HG02852 (cell line): ENCODE measurements around the gene PRRX2.
"Not testable (repeated sequence)": the region's sequence is repeated elsewhere in the genome, so short reads cannot be mapped to it uniquely, and the experiment has no call there.

Experiments
- ATAC-seq: cut with Tn5 transposase; IDR thresholded peaks from one replicate; pipeline ENCODE4 v1.9.1; 2021; ENCODE audit warnings: mild to moderate bottlenecking, moderate library complexity; ENCODE audit not compliant: unreplicated experiment

Gene PRRX2

DNA sequence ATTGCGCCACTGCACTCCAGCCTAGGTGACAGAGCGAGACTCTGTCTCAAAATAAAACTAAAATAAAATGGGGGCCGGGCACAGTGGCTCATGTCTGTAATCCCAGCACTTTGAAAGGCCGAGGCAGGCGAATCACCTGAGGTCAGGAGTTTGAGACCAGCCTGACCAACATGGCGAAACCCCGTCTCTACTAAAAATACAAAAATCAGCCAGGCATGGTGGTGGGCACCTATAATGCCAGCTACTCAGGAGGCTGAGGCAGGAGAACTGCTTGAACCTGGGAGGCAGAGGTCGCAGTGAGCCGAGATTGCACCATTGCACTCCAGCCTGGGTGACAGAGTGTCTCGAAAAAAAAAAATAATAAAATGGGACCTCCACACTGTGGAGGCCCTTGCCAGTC is 29.1 kb upstream of the PRRX2 start:
- not testable (repeated sequence) for ATAC-seq

DNA sequence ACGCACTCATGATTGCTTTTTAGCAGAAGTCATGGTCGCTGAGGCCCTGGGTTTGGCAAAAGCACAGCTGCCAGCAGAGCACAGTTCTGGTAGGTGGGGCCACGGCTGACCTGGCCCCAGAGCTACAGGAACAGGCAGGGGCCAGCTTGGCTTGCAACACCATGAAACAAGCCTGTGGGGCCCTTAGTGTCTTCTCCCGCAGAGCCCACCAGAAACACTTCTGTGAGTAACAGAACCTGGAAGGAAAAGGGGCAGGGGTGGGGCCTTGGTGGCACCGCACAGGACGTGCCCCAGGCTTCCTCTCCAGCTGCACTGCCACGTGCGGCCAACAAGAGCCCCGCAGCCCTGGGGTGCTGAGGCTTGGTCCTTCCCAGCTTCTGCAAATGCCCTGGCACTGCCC is 28.3 kb upstream of the PRRX2 start:
- ATAC-seq, result no peak

DNA sequence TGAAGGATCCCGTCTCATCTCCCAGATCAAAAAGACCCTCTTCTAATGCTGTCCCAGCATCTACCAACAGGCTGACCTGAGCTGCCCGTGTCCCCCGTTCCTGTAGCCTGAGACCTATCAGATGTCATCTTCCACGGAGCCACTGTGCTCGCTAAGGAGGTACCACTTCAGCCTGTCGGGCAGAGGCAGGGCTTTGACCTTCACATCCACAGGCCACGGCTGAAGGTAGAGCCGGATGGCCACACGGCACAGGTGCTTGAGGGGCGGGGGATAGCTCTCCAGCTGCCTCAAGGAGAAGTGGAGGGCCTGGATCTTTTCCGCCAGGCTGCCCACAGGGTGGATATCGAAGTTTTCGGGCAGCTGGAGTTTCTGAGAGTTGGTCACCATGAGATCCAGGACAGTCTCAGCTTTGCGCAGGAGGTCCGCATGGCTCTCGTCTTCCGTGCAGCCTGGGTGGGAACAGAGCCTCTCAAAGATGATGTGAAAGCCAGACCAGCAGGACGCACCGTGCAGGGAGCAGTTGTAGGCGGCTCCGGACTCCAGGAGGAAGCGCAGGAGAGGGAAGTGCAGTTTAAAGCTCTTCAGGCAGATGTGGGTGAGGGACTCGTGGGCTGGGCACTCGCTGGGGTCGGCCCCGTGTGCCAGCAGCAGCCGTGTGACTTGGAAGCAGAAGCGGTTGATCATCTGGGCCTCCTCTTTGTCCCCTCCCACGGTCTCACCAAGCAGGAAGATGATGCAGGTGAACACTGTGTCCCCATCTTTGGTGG is 27.6 kb upstream of the PRRX2 start:
- no peak for ATAC-seq

DNA sequence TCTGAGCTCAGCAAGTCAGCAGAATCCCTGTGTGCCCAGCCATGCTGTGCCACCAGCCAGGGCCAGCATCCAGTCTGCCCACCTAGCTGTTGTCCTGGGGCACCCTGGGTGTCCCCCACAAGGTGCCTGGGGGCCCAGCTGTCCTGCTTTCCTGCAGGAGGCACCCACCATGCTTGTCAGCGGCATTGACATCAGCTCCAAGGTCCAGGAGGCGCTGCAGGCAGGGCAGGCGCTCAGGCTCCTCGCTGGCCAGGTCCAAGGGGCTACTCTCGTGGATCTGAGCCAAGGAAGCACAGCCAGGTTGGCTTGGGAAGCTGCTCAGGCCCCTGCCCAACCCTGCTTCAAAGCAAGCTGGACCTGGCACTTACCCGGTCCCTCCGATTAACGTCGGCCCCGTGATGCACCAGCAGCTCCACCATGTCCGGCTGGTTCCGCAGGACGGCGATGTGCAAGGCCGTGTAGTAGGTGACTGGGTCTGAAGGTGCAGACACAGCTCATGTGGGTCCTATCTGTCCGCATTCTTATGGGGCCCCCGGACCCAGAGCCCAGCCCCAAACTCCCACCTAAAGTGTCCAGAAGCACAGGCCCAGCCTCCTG is 26.3 kb upstream of the PRRX2 start:
- no peak for ATAC-seq

DNA sequence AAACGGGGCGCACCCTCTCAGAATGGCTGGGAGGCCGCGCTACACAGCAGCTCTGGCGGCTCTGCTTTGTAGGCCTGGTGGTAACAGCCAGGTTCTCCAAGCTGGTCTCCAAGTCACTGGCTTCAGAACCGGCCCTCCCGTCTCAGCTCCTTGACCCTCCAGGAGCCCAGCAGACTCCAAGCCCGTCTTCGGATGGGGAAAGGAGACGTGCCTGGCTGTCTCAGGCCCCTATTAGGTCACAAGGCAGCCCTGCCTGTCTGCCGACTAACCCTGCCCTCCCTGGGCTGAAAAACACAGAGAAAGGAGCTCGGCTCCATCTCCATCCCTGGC is 25.7 kb upstream of the PRRX2 start:
- no peak for ATAC-seq

- ATAC-seq, result no peak
Measured at GRCh38 chr9:129640086-129640870, 25.2 kb upstream of the PRRX2 start.

GRCh38 chr9:129640871-129641749 is 24.3 kb upstream of the PRRX2 start:
- peak; percentile 9 for ATAC-seq

DNA sequence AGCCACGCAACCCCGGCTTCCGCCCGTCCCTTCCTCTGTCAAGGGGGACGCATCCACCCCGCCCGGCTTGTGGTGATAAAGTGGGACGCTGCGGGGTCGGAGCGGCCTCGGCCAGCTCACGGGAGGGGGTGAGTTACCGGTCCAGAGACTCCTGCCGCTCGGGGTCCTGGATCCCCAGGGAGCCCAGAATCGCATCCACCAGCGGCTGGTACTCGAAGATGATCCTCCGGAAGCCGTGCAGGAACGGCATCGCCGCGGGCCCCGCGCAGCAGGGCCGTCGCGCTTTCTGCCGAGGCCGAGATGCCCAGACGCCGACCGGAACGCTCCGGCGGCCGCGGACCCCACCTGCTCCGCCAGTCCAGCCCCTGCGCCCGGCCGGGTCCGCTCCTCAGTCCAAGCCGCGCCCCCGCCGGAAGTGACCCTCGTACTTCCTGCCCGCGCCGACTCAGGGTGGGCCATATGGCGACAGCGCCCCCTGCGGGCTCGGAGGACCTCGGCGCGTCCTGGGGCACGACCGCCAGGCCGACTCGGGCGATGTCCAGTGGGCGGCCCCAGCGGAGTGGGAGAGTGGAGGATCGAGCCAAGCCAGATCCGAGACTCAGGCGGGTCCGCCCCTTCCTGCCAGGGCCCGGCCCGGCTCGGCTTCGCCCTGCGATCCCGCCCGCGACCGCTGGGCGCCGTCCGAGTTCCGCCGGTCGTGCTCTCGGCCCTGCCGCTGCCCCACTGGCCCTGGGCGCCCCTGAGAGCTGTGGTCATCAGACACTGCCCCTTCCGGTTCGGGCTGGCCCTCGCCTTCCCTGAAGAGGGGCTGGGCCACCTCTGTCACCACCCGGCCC is 23.5 kb upstream of the PRRX2 start, which contains the start of gene ASB6:
Gene ASB6, minus strand, starts transcription at position 402 of the 836 bp plus-strand sequence. Its CDS starts 152 bp downstream, at position 250.
- ATAC-seq, result peak; percentile 84

DNA sequence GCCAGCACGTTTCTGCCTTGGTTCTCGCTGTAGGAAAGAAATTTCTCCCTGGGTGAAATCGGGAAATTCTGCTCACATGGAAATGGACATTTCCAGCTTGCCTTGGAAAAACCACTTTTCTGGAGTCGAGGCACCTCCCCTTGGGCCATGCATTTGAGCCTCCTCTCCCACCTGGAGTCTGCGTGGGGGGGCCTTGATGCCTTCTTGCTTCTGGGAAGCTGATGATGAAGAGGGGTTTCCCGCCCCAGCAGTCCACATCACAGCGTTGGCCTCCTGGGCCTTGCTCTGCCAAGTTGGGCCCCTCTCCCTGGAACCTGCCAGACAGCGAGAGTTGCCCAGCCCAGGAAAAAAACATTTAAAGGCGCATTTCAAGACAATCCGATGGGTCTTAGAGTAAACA is 21.7 kb upstream of the PRRX2 start:
- no peak for ATAC-seq

DNA sequence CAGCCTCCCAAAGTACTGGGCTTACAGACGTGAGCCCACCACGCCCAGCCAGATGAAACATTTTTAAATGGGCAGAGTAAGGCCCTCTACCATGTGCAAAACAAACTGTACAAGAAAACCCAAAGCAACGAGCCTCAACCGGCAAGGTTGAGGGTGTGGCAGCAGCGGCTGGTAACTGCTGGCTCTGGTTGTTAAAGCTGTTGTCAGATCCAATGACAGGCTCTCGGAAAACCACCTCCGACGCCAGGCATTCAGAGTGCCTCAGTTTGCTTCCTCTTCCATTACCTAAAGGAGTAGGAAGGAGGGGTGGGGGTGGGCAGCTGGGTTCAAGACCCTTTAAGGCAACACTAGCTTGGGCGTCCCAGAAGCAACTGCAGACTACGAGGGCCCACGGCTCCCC is 21.1 kb upstream of the PRRX2 start:
- ATAC-seq, result no peak

DNA sequence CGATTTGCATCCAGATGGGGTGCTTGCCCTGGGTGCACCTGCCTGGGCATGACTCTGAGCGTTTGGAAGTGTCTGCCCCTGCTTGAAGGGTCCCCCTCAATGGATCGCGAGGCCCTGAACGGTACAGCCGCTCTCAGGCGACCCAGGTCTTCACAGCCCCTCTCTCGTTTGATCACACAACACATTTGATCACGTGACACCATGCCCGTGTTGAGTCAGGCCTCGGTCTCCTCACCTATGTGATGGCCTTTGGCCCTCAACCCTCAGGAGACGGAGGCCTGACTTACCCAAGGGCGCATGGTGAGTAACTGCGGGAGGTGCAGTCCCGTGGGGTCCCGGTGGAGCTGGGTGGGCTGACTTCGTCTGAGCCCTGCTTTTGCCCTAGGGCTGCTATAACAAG is 20.5 kb upstream of the PRRX2 start:
- ATAC-seq, result no peak

GRCh38 chr9:129646252-129646651 is 19.2 kb upstream of the PRRX2 start:
- ATAC-seq, result no peak

- ATAC-seq, result no peak
Measured at GRCh38 chr9:129646654-129647053, 18.8 kb upstream of the PRRX2 start.

- no peak for ATAC-seq
Measured at GRCh38 chr9:129647635-129648034, 17.8 kb upstream of the PRRX2 start.

GRCh38 chr9:129648092-129648763 is 17.2 kb upstream of the PRRX2 start:
- ATAC-seq, result no peak

DNA sequence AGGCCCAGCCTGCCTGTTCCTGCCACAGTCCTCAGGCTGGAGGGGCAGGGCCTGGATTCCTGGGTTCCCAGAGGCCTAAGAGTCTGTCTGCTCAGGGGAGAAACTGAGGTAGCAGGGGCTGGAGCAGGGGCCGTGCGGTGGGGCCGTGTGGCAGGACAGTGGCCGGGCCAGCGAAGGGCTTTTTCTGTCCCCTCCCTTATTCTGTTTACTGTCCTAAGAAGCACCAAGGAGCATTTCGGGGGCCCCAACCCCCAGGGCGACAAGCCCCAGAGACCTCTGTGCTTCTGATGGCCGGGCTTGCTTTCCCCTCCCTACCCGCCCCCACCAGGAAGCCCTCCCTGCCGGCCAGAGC is 16.7 kb upstream of the PRRX2 start:
- ATAC-seq, result no peak

GRCh38 chr9:129649726-129650679 is 15.4 kb upstream of the PRRX2 start:
- ATAC-seq, result no peak

DNA sequence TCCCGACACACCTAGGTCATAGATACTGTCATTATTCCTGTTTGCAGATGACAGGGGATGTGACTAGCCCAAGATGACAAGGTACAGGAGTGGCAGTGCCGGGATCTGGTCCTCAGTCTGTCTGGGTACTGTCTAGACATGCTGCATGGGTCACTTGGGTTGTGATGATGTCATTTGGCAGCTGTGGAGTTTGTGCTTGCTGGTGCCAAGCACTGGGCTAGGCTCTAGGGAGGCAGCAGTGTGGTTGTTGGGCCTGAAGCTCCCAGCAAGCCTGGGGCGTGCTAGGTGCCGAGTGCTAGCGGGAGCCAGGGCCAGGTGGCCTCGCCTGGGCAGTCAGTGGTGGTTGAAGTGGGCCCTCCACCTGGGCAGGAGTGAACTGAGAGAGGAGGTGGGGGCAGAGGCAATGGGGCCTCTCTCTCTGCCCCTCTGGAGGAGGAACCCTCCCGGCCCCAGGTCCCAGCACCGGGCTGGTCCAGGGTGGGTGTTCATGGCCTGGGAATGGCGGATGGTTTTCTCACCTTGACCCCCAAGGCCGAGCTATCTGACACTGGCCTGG is 14.7 kb upstream of the PRRX2 start:
- no peak for ATAC-seq
